HG03103 (cell line): ENCODE measurements around the gene MYMX.

Experiments
- ATAC-seq: cut with Tn5 transposase; IDR thresholded peaks from one replicate; pipeline ENCODE4 v1.9.1; 2021; ENCODE audit warnings: low read depth; ENCODE audit not compliant: unreplicated experiment

Gene MYMX

GRCh38 chr6:44262467-44263353 lies 46.0 kb downstream of the MYMX start:
- no peak for ATAC-seq

- no peak for ATAC-seq
These were observed 46.8 kb downstream of the MYMX start for GRCh38 chr6:44263354-44264100.

- ATAC-seq = no peak
These were observed 47.7 kb downstream of the MYMX start for GRCh38 chr6:44264154-44265006.

GRCh38 chr6:44265007-44265721 lies 48.4 kb downstream of the MYMX start, which contains the start of gene NFKBIE:
Gene NFKBIE, minus strand, starts transcription at chr6:44265551. Its CDS starts 205 bp downstream, at chr6:44265346.
- ATAC-seq = no peak

GRCh38 chr6:44265722-44266233 lies 49.1 kb downstream of the MYMX start:
- ATAC-seq = no peak

GRCh38 chr6:44266347-44266746 lies 49.6 kb downstream of the MYMX start:
- ATAC-seq = no peak

GRCh38 chr6:44267252-44267651 lies 50.5 kb downstream of the MYMX start:
- ATAC-seq = no peak
